Stomach (tissue), 9 donors: Measurements from ENCODE around the gene PHF20. TPM values are rescaled to one million over a fixed set of nuclear protein-coding genes. Genes with fewer than 3 reads are reported as not detected.
A peak's percentile ranks its signal among the peaks of the same experiment; 100 is the strongest.

Experiments
- DNase-seq, 2 donors: peaks; one replicate each; pipeline versions ENCODE4 v3.0.0 to v3.0.0-alpha.2; 2013 to 2019
- H3K27ac ChIP-seq, 5 donors: fragments of 200-600 bp in 4 of 5; sonication (generic) in 4 of 5; one replicate each; pipeline ENCODE4 v1.5.1; 2013 to 2019; ENCODE audit warnings: mild to moderate bottlenecking in 1 of 5, moderate library complexity in 1 of 5
- H3K27me3 ChIP-seq, 3 donors: fragments of 200-600 bp; sonication (generic); one replicate each; pipeline ENCODE4 v1.5.1; 2017 to 2019; ENCODE audit warnings: mixed run types in 1 of 3
- H3K36me3 ChIP-seq, 4 donors: fragments of 200-600 bp; sonication (generic); 1 replicate in 3 of 4; 2 replicates in 1 of 4; pipeline ENCODE4 v1.5.1; 2016 to 2019
- H3K4me1 ChIP-seq, 4 donors: fragments of 200-600 bp; sonication (generic); one replicate each; pipeline ENCODE4 v1.5.1; 2016 to 2019
- H3K4me3 ChIP-seq, 4 donors: fragments of 200-600 bp; sonication (generic) in 3 of 4; one replicate each; pipeline ENCODE4 v1.5.1; 2016 to 2019; ENCODE audit warnings: mild to moderate bottlenecking in 1 of 4
- H3K9me3 ChIP-seq, 4 donors: fragments of 200-600 bp; sonication (generic); one replicate each; pipeline ENCODE4 v1.5.1; 2016 to 2019
- CTCF ChIP-seq, 7 experiments: fragments of 450-650 bp in 4 of 7; fragments of 200-600 bp in 3 of 7; sonication (generic) in 3 of 7; IDR thresholded peaks; one replicate each; pipeline ENCODE4 v1.5.1; 2016 to 2019; ENCODE audit warnings: antibody characterized with exemption in 7 of 7, control low read depth in 2 of 7, mild to moderate bottlenecking in 1 of 7
- EP300 ChIP-seq: sonication (generic); formaldehyde crosslinking; IDR thresholded peaks from one replicate; pipeline ENCODE4 v1.6.1; 2017; ENCODE audit warnings: antibody characterized with exemption
- POLR2A ChIP-seq, 4 donors: fragments of 450-650 bp; IDR thresholded peaks; one replicate each; pipeline ENCODE4 v1.6.1; 2016; ENCODE audit warnings: antibody characterized with exemption in 4 of 4, control low read depth in 2 of 4, mild to moderate bottlenecking in 1 of 4, moderate library complexity in 1 of 4
- POLR2AphosphoS5 ChIP-seq, 3 donors: sonication (generic); formaldehyde crosslinking; IDR thresholded peaks; one replicate each; pipeline ENCODE4 v1.6.1; 2016; ENCODE audit warnings: antibody characterized with exemption in 3 of 3
- WGBS, 5 donors: extraction: QIAGEN DNeasy Blood & Tissue Kit in 3 of 5; methylation state at CpG; one replicate each; pipeline versions ENCODE4 v1.1.5 to v1.1.7; 2013 to 2018; 5-methylcytosine and 5-hydroxymethylcytosine counted together
- intact Hi-C: fragments of 100-400 bp; cut with DNase I; formaldehyde crosslinking; loops from one replicate; pipeline ENCODE4 v1.15.1; 2023; ENCODE audit warnings: low total_unique reads
- polyA plus RNA-seq, 3 donors: library from polyadenylated mRNA; stranded (reverse); fragments of 200-250 nt; gene quantifications; one replicate each; pipeline ENCODE4 v1.2.3, GENCODE V29; 2013
- total RNA-seq, 5 donors: library from RNA; depleted of rRNA; stranded (reverse); fragments of >200 nt; gene quantifications; one replicate each; pipeline versions ENCODE4 v1.1.0 to v1.2.3, GENCODE V29; 2014 to 2016
- donor health status: healthy with polysubstance abuse.
- donor health status: Bipolar disorder and iron deficiency.
- donor health status: healthy.

The PHF20 gene
- total and polyA plus RNA-seq, 8 donors: 18.3 to 135 (median 31.5) TPM

- Histone ChIP-seq H3K4me3 (peak overlapping the region in 1 of 4 donors; percentile 10), H3K4me1 (peaks cover 44 to 95% (median 65%) of the 10 kb centered on the region in 4 donors), H3K36me3 (peaks cover 84 to 100% (median 99%) of the 10 kb centered on the region in 4 donors), H3K9me3 (no peaks in the 10 kb centered on the region), H3K27ac (peak overlapping the region in 3 of 5 donors; percentile 11 to 58 (median 16)), H3K27me3 (no peaks in the 10 kb centered on the region)
- intact Hi-C loops: loop anchor here (10.0 kb wide), 1 partner anchor 154 kb away; no protein-coding TSS in a partner anchor
- DNase-seq: no peak
- TF ChIP-seq POLR2A (IDR thresholded peaks at IDR 0.05) (no peak), CTCF (IDR thresholded peaks at IDR 0.05) (no peak), EP300 (no peak), POLR2AphosphoS5 (IDR thresholded peaks at IDR 0.05) (no peak)
- WGBS, 5 donors: 22 to 41% (median 26%) methylated on average over 4 of the region's 4 CpGs
Observed at GRCh38 chr20:35730583-35731468, 41.0 kb upstream of the PHF20 start.

GRCh38 chr20:35731469-35731788 is 40.4 kb upstream of the PHF20 start:
- no peak for TF ChIP-seq POLR2AphosphoS5 (IDR thresholded peaks at IDR 0.05)
- Histone ChIP-seq H3K27me3 (no peaks in the 10 kb centered on the region), H3K9me3 (no peaks in the 10 kb centered on the region), H3K27ac (peak overlapping the region in 2 of 5 donors; percentile 11 to 58), H3K4me3 (peak overlapping the region in 1 of 4 donors; percentile 10), H3K36me3 (peaks cover 84 to 100% (median 99%) of the 10 kb centered on the region in 4 donors), H3K4me1 (peaks cover 50 to 95% (median 69%) of the 10 kb centered on the region in 4 donors)
- DNase-seq: no peak
- WGBS, 5 donors: 22 to 39% (median 35%) methylated on average over 2 of the region's 2 CpGs
- intact Hi-C loops: loop anchor here (10.0 kb wide), 1 partner anchor 153 kb away; no protein-coding TSS in a partner anchor

GRCh38 chr20:35731862-35732643 is 39.8 kb upstream of the PHF20 start:
- intact Hi-C loops: loop anchor here (10.0 kb wide), 1 partner anchor 153 kb away; no protein-coding TSS in a partner anchor

GRCh38 chr20:35732644-35732982 is 39.2 kb upstream of the PHF20 start:
- no peaks in the 10 kb centered on the region for H3K9me3 ChIP-seq
- H3K4me3 ChIP-seq: peak overlapping the region in 1 of 4 donors; percentile 22
- no peak for DNase-seq
- peaks cover 84 to 100% (median 99%) of the 10 kb centered on the region in 4 donors for H3K36me3 ChIP-seq
- TF ChIP-seq CTCF (IDR thresholded peaks at IDR 0.05): no peak
- no peak for TF ChIP-seq POLR2AphosphoS5 (IDR thresholded peaks at IDR 0.05)
- no peak for TF ChIP-seq EP300
- no peak for TF ChIP-seq POLR2A (IDR thresholded peaks at IDR 0.05)
- no peaks in the 10 kb centered on the region for H3K27me3 ChIP-seq
- intact Hi-C loops: loop anchor here (10.0 kb wide), 1 partner anchor 152 kb away; no protein-coding TSS in a partner anchor
- H3K27ac ChIP-seq: peak overlapping the region in 1 of 5 donors; percentile 58
- H3K4me1 ChIP-seq: peaks cover 61 to 96% (median 81%) of the 10 kb centered on the region in 4 donors
- 29 to 48% (median 39%) methylated on average over 1 of the region's 1 CpG for WGBS, 5 donors

More at GRCh38 chr20:35731862-35732643, 39.8 kb upstream of the PHF20 start:
- H3K36me3 ChIP-seq: peaks cover 84 to 100% (median 99%) of the 10 kb centered on the region in 4 donors
- peak overlapping the region in 2 of 5 donors; percentile 11 to 58 for H3K27ac ChIP-seq
- H3K4me1 ChIP-seq: peaks cover 56 to 95% (median 76%) of the 10 kb centered on the region in 4 donors
- no peaks in the 10 kb centered on the region for H3K9me3 ChIP-seq
- 78 to 88% (median 79%) methylated on average over 24 of the region's 24 CpGs for WGBS, 5 donors
- H3K4me3 ChIP-seq: peak overlapping the region in 1 of 4 donors; percentile 22
- no peak for DNase-seq
- TF ChIP-seq EP300 (no peak), POLR2A (IDR thresholded peaks at IDR 0.05) (no peak)
- no peaks in the 10 kb centered on the region for H3K27me3 ChIP-seq

- Histone ChIP-seq H3K36me3 (peaks cover 84 to 100% (median 99%) of the 10 kb centered on the region in 4 donors), H3K27me3 (no peaks in the 10 kb centered on the region)
Observed at GRCh38 chr20:35734374-35734773, 37.4 kb upstream of the PHF20 start.

More at GRCh38 chr20:35734374-35734773, 37.4 kb upstream of the PHF20 start:
- TF ChIP-seq POLR2AphosphoS5 (IDR thresholded peaks at IDR 0.05) (no peak), CTCF (IDR thresholded peaks at IDR 0.05) (no peak), EP300 (no peak), POLR2A (IDR thresholded peaks at IDR 0.05) (no peak)
- DNase-seq: no peak
- intact Hi-C loops: loop anchor here (10.0 kb wide), 1 partner anchor 150 kb away; no protein-coding TSS in a partner anchor
- Histone ChIP-seq H3K9me3 (no peaks in the 10 kb centered on the region), H3K4me1 (peaks cover 77 to 100% (median 91%) of the 10 kb centered on the region in 4 donors), H3K27ac (peak overlapping the region in 1 of 5 donors; percentile 14), H3K4me3 (peak overlapping the region in 1 of 4 donors; percentile 0)
